GM12891 (cell line): ENCODE measurements around the gene ELMO1.

ENCODE experiments used
- POLR2A ChIP-seq: IDR thresholded peaks from 2 replicates; pipeline ENCODE4 v1.6.1; 2011; ENCODE audit warnings: low read depth, low read length, control low read depth
- POLR2AphosphoS5 ChIP-seq: IDR thresholded peaks from 2 replicates; pipeline ENCODE4 v1.6.1; 2011; ENCODE audit warnings: low read depth, low read length, control low read depth
- TAF1 ChIP-seq: IDR thresholded peaks from 2 replicates; pipeline ENCODE4 v1.6.1; 2011; ENCODE audit warnings: low read depth, low read length, control low read depth

DNA sequence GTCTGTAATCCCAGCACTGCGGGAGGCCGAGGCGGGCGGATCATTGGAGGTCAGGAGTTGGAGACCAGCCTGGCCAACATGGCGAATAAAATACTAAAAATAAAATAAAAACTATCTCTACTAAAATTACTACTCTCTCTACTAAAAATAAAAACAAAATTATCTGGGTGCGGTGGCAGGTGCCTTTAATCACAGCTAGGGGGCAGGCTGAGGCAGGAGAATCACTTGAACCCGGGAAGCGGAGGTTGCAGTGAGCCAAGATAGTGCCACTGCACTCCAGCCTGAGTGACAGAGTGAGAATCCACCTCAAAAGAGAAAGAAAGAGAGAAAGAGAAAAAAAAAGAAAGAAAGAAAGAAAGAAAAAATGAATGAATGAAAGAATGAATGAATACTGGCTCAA lies 351.4 kb downstream of the ELMO1 start:
- TF ChIP-seq POLR2AphosphoS5 = no peak
- no peak for TF ChIP-seq POLR2A
- no peak for TF ChIP-seq TAF1
